Upper lobe of right lung (tissue), 1 donor: Measurements from ENCODE around the gene SYNDIG1. TPM values are rescaled to one million over a fixed set of nuclear protein-coding genes. Genes with fewer than 3 reads are reported as not detected.
"Not testable (repeated sequence)": the region's sequence is repeated elsewhere in the genome, so short reads cannot be mapped to it uniquely, and the experiment has no call there.

Experiments used
- ATAC-seq: fragments of 200-7000 bp; cut with Tn5 transposase; one replicate; pipeline ENCODE4 v1.9.1; 2020; ENCODE audit warnings: mild to moderate bottlenecking, moderate library complexity
- DNase-seq: peaks from one replicate; pipeline ENCODE4 v3.0.0-alpha.2; 2020
- H3K27ac ChIP-seq: fragments of 200-600 bp; one replicate; pipeline ENCODE4 v1.8.0; 2022
- H3K27me3 ChIP-seq: fragments of 200-600 bp; one replicate; pipeline ENCODE4 v1.8.0; 2022; ENCODE audit warnings: mild to moderate bottlenecking
- H3K36me3 ChIP-seq: fragments of 200-600 bp; one replicate; pipeline ENCODE4 v1.8.0; 2022
- H3K4me1 ChIP-seq: fragments of 200-600 bp; one replicate; pipeline ENCODE4 v1.8.0; 2022
- H3K4me3 ChIP-seq: fragments of 200-600 bp; one replicate; pipeline ENCODE4 v1.8.0; 2022; ENCODE audit warnings: mild to moderate bottlenecking
- H3K9me3 ChIP-seq: fragments of 200-600 bp; one replicate; pipeline ENCODE4 v1.8.0; 2022
- intact Hi-C: fragments of 100-400 bp; cut with DNase I; formaldehyde crosslinking; loops from one replicate; pipeline ENCODE4 v1.11.0; 2022
- total RNA-seq: library from RNA; stranded (reverse); fragmentation: NEBNext Ultra II Directional; extraction: Animal tissue kit (Norgen Biotek cat#: 25700); gene quantifications from one replicate; pipeline ENCODE4 v1.2.1, GENCODE V29; 2021
- TF ChIP-seq, protein P1 (sequence below): fragments of 200-600 bp; IDR thresholded peaks from one replicate; pipeline ENCODE4 v1.8.0; 2022; ENCODE audit warnings: antibody characterized with exemption
- donor health status: DM: no; HTN: yes; CAD: no; lungs with severe emphysema.

The SYNDIG1 gene
- total RNA-seq, 1 donor from 2014 or later: not detected

- H3K4me1 ChIP-seq: no peaks in the 10 kb centered on the region
- H3K36me3 ChIP-seq: no peaks in the 10 kb centered on the region
- ATAC-seq (no peak), DNase-seq (no peak)
- H3K9me3 ChIP-seq: no peaks in the 10 kb centered on the region
- TF ChIP-seq, protein P1, sequence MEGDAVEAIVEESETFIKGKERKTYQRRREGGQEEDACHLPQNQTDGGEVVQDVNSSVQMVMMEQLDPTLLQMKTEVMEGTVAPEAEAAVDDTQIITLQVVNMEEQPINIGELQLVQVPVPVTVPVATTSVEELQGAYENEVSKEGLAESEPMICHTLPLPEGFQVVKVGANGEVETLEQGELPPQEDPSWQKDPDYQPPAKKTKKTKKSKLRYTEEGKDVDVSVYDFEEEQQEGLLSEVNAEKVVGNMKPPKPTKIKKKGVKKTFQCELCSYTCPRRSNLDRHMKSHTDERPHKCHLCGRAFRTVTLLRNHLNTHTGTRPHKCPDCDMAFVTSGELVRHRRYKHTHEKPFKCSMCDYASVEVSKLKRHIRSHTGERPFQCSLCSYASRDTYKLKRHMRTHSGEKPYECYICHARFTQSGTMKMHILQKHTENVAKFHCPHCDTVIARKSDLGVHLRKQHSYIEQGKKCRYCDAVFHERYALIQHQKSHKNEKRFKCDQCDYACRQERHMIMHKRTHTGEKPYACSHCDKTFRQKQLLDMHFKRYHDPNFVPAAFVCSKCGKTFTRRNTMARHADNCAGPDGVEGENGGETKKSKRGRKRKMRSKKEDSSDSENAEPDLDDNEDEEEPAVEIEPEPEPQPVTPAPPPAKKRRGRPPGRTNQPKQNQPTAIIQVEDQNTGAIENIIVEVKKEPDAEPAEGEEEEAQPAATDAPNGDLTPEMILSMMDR: no peak
- H3K27ac ChIP-seq: no peak overlapping the region
- H3K27me3 ChIP-seq: peaks cover 7% of the 10 kb centered on the region
- intact Hi-C loops: no loop called here
- no peak overlapping the region for H3K4me3 ChIP-seq
These were observed 36.7 kb downstream of the SYNDIG1 start for GRCh38 chr20:24506146-24506545.

GRCh38 chr20:24506696-24507095, 37.3 kb downstream of the SYNDIG1 start:
- Histone ChIP-seq H3K27me3 (peaks cover 6% of the 10 kb centered on the region), H3K4me3 (no peak overlapping the region), H3K4me1 (no peaks in the 10 kb centered on the region), H3K27ac (no peak overlapping the region), H3K36me3 (no peaks in the 10 kb centered on the region), H3K9me3 (no peaks in the 10 kb centered on the region)
- intact Hi-C loops: no loop called here
- ATAC-seq: no peak
- TF ChIP-seq, protein P1: no peak
- DNase-seq: no peak

DNA sequence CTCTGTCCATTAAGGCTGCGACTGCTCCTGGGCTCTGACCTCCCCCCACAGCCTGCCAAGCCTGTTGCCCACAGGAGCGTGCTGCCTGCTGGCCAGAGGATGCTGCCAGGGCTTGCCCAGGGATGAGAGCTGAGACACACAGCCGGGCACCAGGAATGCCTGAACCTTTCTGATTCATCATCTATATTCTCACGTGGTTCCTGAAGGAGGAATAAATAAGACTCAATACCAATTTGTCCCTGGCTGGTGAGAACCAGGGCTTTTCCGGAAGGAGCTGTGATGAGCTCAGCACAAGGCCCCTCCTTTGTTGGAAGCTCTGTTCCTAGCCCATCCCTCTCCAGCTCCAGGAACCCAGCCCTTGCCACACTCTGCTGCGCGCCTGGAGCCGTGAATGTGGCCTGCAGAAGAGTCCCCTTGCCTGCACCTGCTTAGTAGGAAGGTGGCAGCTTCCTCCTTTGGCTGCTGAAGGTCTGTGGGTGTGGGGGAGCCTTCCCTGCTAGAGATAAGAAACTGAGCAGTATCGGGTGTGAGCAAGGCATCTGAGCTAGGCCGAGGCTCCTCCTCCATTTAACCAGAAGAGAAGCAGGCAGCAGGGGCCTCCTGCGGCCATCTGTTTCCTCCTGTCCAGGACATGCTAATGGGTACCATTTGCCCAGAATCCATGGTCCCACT, 37.9 kb downstream of the SYNDIG1 start:
- no peaks in the 10 kb centered on the region for H3K27me3 ChIP-seq
- no peaks in the 10 kb centered on the region for H3K4me1 ChIP-seq
- H3K27ac ChIP-seq: no peak overlapping the region
- DNase-seq (no peak), ATAC-seq (no peak)
- H3K4me3 ChIP-seq: no peak overlapping the region
- no peaks in the 10 kb centered on the region for H3K36me3 ChIP-seq
- TF ChIP-seq, protein P1: no peak
- intact Hi-C loops: no loop called here
- H3K9me3 ChIP-seq: no peaks in the 10 kb centered on the region

- H3K27ac ChIP-seq, H3K9me3 ChIP-seq, DNase-seq, H3K4me3 ChIP-seq, intact Hi-C loops, H3K4me1 ChIP-seq, ATAC-seq, H3K27me3 ChIP-seq, H3K36me3 ChIP-seq: not testable (repeated sequence)
These were observed 43.0 kb downstream of the SYNDIG1 start for GRCh38 chr20:24512441-24512840.

GRCh38 chr20:24518515-24518914, 49.1 kb downstream of the SYNDIG1 start:
- no peak for ATAC-seq

GRCh38 chr20:24519476-24519875, 50.0 kb downstream of the SYNDIG1 start:
- ATAC-seq: no peak
- H3K9me3 ChIP-seq: no peaks in the 10 kb centered on the region
- no peaks in the 10 kb centered on the region for H3K36me3 ChIP-seq
- H3K27me3 ChIP-seq: no peaks in the 10 kb centered on the region
- TF ChIP-seq, protein P1: no peak
- no peaks in the 10 kb centered on the region for H3K4me1 ChIP-seq
- H3K27ac ChIP-seq: no peak overlapping the region
- no peak for DNase-seq
- intact Hi-C loops: no loop called here
- H3K4me3 ChIP-seq: no peak overlapping the region

More at GRCh38 chr20:24518515-24518914, 49.1 kb downstream of the SYNDIG1 start:
- no peak for DNase-seq
- Histone ChIP-seq H3K4me1 (no peaks in the 10 kb centered on the region), H3K4me3 (no peak overlapping the region), H3K36me3 (no peaks in the 10 kb centered on the region), H3K27me3 (no peaks in the 10 kb centered on the region), H3K27ac (no peak overlapping the region), H3K9me3 (no peaks in the 10 kb centered on the region)
- intact Hi-C loops: no loop called here
- TF ChIP-seq, protein P1: no peak
